Stimulated activated CD8-positive, alpha-beta memory T cell treated with anti-CD3 and anti-CD28 coated beads, Interleukin-15, amount 100 ng/mL, for 1 hour (primary cell): ENCODE data around the gene RNF169.
"Not testable (repeated sequence)": the region's sequence is repeated elsewhere in the genome, so short reads cannot be mapped to it uniquely, and the experiment has no call there.

ENCODE experiments used
- DNase-seq: peaks from one replicate; pipeline ENCODE4 v3.0.0-alpha.2; 2020; ENCODE audit warnings: low read depth

The RNF169 gene

GRCh38 chr11:74730571-74731260 lies 17.9 kb upstream of the RNF169 start:
- no peak for DNase-seq

- no peak for DNase-seq
These were observed 17.2 kb upstream of the RNF169 start, which contains the start of gene CHRDL2 for GRCh38 chr11:74731301-74732094. CHRDL2 (minus strand) TSS chr11:74731426; CDS start chr11:74730888, 538 bp downstream.

GRCh38 chr11:74734559-74734925 lies 14.1 kb upstream of the RNF169 start:
- no peak for DNase-seq

- no peak for DNase-seq
These were observed 13.2 kb upstream of the RNF169 start for GRCh38 chr11:74735365-74735928.

- no peak for DNase-seq
These were observed 12.6 kb upstream of the RNF169 start for GRCh38 chr11:74736031-74736430.

GRCh38 chr11:74739546-74740270 lies 8.9 kb upstream of the RNF169 start:
- DNase-seq: no peak

GRCh38 chr11:74742070-74742469 lies 6.6 kb upstream of the RNF169 start:
- no peak for DNase-seq

- DNase-seq: no peak
These were observed 5.0 kb upstream of the RNF169 start for GRCh38 chr11:74743640-74744039.

- DNase-seq: no peak
These were observed 4.4 kb upstream of the RNF169 start for GRCh38 chr11:74744277-74744676.

GRCh38 chr11:74746868-74747267 lies 1.8 kb upstream of the RNF169 start:
- no peak for DNase-seq

GRCh38 chr11:74749127-74749964 lies 697 bp downstream of the RNF169 start:
- no peak for DNase-seq

GRCh38 chr11:74749965-74750296 lies 1.3 kb downstream of the RNF169 start:
- DNase-seq: no peak

- DNase-seq: not testable (repeated sequence)
These were observed 1.9 kb downstream of the RNF169 start for GRCh38 chr11:74750598-74750997.

GRCh38 chr11:74751303-74751702 lies 2.7 kb downstream of the RNF169 start:
- no peak for DNase-seq

- no peak for DNase-seq
These were observed 6.0 kb downstream of the RNF169 start for GRCh38 chr11:74754507-74755252.

- no peak for DNase-seq
These were observed 6.8 kb downstream of the RNF169 start for GRCh38 chr11:74755395-74755995.

GRCh38 chr11:74756571-74756970 lies 7.9 kb downstream of the RNF169 start:
- no peak for DNase-seq

GRCh38 chr11:74766905-74767304 lies 18.3 kb downstream of the RNF169 start:
- no peak for DNase-seq

GRCh38 chr11:74768172-74768651 lies 19.6 kb downstream of the RNF169 start:
- DNase-seq: not testable (repeated sequence)

- no peak for DNase-seq
These were observed 20.5 kb downstream of the RNF169 start for GRCh38 chr11:74769055-74769707.
